SK-N-SH treated with all-trans-retinoic acid at 6 μM for 48 hours (cell line): Measurements from ENCODE around the gene MDH1B.
"Not testable (repeated sequence)": the region's sequence is repeated elsewhere in the genome, so short reads cannot be mapped to it uniquely, and the experiment has no call there.

Experiments
- ATAC-seq: fragments of 200-7000 bp; cut with Tn5 transposase; 3 replicates; pipeline ENCODE4 v1.9.1; 2020; ENCODE audit warnings: mild to moderate bottlenecking, moderate library complexity
- ARNTL ChIP-seq: fragments of 450-650 bp; formaldehyde crosslinking; IDR thresholded peaks from 2 replicates; pipeline ENCODE4 v1.5.0; 2020; ENCODE audit warnings: low read depth, mild to moderate bottlenecking, moderate library complexity, borderline replicate concordance
- BACH2 ChIP-seq: fragments of 250-450 bp; sonication (Bioruptor Pico); IDR thresholded peaks from 2 replicates; pipeline ENCODE4 v1.9.0; 2021; ENCODE audit warnings: mild to moderate bottlenecking, borderline replicate concordance
- CREB5 ChIP-seq: fragments of 250-450 bp; sonication (Bioruptor Pico); IDR thresholded peaks from 2 replicates; pipeline ENCODE4 v1.5.1; 2020; ENCODE audit warnings: low read depth, mild to moderate bottlenecking, moderate library complexity
- CSRNP3 ChIP-seq: fragments of 250-450 bp; sonication (Bioruptor Pico); IDR thresholded peaks from 2 replicates; pipeline ENCODE4 v1.5.1; 2021; ENCODE audit warnings: mild to moderate bottlenecking, moderate library complexity
- ESRRG ChIP-seq: fragments of 250-450 bp; sonication (Bioruptor Pico); IDR thresholded peaks from 2 replicates; pipeline ENCODE4 v1.6.1; 2021; ENCODE audit warnings: mild to moderate bottlenecking
- GLIS3 ChIP-seq: fragments of 250-450 bp; sonication (Bioruptor Pico); IDR thresholded peaks from 2 replicates; pipeline ENCODE4 v1.5.0; 2020; ENCODE audit warnings: mild to moderate bottlenecking, moderate library complexity
- ISL1 ChIP-seq: fragments of 250-450 bp; sonication (Bioruptor Pico); IDR thresholded peaks from 2 replicates; pipeline ENCODE4 v2.1.2; 2022; ENCODE audit warnings: mild to moderate bottlenecking, moderate library complexity
- OSR1 ChIP-seq: fragments of 250-450 bp; sonication (Bioruptor Pico); IDR thresholded peaks from 2 replicates; pipeline ENCODE4 v1.8.0; 2022; ENCODE audit warnings: moderate library complexity, mild to moderate bottlenecking, inconsistent platforms
- PPARA ChIP-seq: fragments of 250-450 bp; sonication (Bioruptor Pico); IDR thresholded peaks from 2 replicates; pipeline ENCODE4 v1.5.0; 2020; ENCODE audit warnings: mild to moderate bottlenecking, borderline replicate concordance
- SNAI2 ChIP-seq: fragments of 250-450 bp; sonication (Bioruptor Pico); IDR thresholded peaks from 2 replicates; pipeline ENCODE4 v1.5.0; 2020; ENCODE audit warnings: mild to moderate bottlenecking, moderate library complexity
- TCF4 ChIP-seq: fragments of 250-450 bp; sonication (Bioruptor Pico); IDR thresholded peaks from 2 replicates; pipeline ENCODE4 v1.8.0; 2021; ENCODE audit warnings: mild to moderate bottlenecking, moderate library complexity, borderline replicate concordance
- ZC3H10 ChIP-seq: fragments of 250-450 bp; sonication (Bioruptor Pico); IDR thresholded peaks from 2 replicates; pipeline ENCODE4 v1.5.1; 2021; ENCODE audit warnings: mild to moderate bottlenecking, moderate library complexity
- ZFP3 ChIP-seq: fragments of 250-450 bp; sonication (Bioruptor Pico); IDR thresholded peaks from 2 replicates; pipeline ENCODE4 v1.5.0; 2020; ENCODE audit warnings: mild to moderate bottlenecking, moderate library complexity
- ZFP30 ChIP-seq: fragments of 450-650 bp; formaldehyde crosslinking; IDR thresholded peaks from 2 replicates; pipeline ENCODE4 v1.5.0; 2022; ENCODE audit warnings: mild to moderate bottlenecking, moderate library complexity
- ZNF565 ChIP-seq: fragments of 450-650 bp; formaldehyde crosslinking; conservative IDR thresholded peaks from 2 replicates; pipeline ENCODE4 v1.5.0; 2020; ENCODE audit warnings: low read depth, mild to moderate bottlenecking, moderate library complexity
- ZNF8 ChIP-seq: fragments of 450-650 bp; formaldehyde crosslinking; IDR thresholded peaks from 2 replicates; pipeline ENCODE4 v1.5.0; 2020; ENCODE audit warnings: mild to moderate bottlenecking, moderate library complexity
- TF ChIP-seq, protein P1 (sequence below): fragments of 250-450 bp; sonication (Bioruptor Pico); IDR thresholded peaks from 2 replicates; pipeline ENCODE4 v1.5.0; 2020; ENCODE audit warnings: mild to moderate bottlenecking, moderate library complexity
- TF ChIP-seq, protein P2 (sequence below): fragments of 250-450 bp; sonication (Bioruptor Pico); IDR thresholded peaks from 2 replicates; pipeline ENCODE4 v1.8.0; 2020; ENCODE audit warnings: mild to moderate bottlenecking, moderate library complexity, borderline replicate concordance

MDH1B gene

GRCh38 chr2:206721256-206721920, 43.7 kb downstream of the MDH1B start (continued):
- TF ChIP-seq CSRNP3 (no peak), ZC3H10 (CRISPR knock-in tag) (no peak)

DNA sequence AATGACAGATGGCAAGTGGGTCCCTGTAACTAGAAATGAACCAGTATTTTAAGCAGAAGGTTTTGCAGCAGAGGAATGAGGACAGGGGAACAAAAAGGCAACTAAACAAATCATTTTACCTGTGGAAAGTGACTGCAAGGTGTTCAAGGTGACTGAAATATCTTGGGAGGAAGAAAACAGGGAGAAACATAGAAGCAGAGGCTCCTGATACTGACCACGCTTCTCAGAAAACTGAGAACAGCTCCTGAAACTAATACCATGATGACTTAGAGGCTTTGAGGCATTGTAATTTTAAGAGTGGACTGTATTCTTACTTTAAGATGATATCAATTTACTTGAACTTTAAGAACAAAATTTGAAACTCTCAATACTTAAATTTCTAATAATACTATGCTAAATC, 46.8 kb downstream of the MDH1B start, which contains the start of gene DYTN:
DYTN (minus strand) TSS at position 101 of the 400 bp plus-strand sequence. CDS start 117 bp downstream, outside the sequence.
- no peak for TF ChIP-seq ARNTL (CRISPR knock-in tag)
- ATAC-seq: no peak

GRCh38 chr2:206716623-206717022, 48.5 kb downstream of the MDH1B start:
- ATAC-seq: peak; percentile 35; the same call in 1 of the 3 replicates
- TF ChIP-seq PPARA (no peak), SNAI2 (CRISPR knock-in tag) (no peak), CSRNP3 (no peak), ZNF8 (CRISPR knock-in tag) (no peak), OSR1 (no peak), TCF4 (CRISPR knock-in tag) (peak; percentile 47; the same call in 1 of the 2 replicates), ESRRG (no peak), ISL1 (CRISPR knock-in tag) (no peak), GLIS3 (CRISPR knock-in tag) (no peak), ZFP3 (CRISPR knock-in tag) (no peak), ZNF565 (CRISPR knock-in tag) (no peak), CREB5 (CRISPR knock-in tag) (no peak), ZFP30 (CRISPR knock-in tag) (no peak)
- TF ChIP-seq, protein P1, sequence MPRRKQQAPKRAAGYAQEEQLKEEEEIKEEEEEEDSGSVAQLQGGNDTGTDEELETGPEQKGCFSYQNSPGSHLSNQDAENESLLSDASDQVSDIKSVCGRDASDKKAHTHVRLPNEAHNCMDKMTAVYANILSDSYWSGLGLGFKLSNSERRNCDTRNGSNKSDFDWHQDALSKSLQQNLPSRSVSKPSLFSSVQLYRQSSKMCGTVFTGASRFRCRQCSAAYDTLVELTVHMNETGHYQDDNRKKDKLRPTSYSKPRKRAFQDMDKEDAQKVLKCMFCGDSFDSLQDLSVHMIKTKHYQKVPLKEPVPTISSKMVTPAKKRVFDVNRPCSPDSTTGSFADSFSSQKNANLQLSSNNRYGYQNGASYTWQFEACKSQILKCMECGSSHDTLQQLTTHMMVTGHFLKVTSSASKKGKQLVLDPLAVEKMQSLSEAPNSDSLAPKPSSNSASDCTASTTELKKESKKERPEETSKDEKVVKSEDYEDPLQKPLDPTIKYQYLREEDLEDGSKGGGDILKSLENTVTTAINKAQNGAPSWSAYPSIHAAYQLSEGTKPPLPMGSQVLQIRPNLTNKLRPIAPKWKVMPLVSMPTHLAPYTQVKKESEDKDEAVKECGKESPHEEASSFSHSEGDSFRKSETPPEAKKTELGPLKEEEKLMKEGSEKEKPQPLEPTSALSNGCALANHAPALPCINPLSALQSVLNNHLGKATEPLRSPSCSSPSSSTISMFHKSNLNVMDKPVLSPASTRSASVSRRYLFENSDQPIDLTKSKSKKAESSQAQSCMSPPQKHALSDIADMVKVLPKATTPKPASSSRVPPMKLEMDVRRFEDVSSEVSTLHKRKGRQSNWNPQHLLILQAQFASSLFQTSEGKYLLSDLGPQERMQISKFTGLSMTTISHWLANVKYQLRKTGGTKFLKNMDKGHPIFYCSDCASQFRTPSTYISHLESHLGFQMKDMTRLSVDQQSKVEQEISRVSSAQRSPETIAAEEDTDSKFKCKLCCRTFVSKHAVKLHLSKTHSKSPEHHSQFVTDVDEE (CRISPR knock-in tag): peak; percentile 74; the same call in 1 of the 2 replicates
- TF ChIP-seq, protein P2, sequence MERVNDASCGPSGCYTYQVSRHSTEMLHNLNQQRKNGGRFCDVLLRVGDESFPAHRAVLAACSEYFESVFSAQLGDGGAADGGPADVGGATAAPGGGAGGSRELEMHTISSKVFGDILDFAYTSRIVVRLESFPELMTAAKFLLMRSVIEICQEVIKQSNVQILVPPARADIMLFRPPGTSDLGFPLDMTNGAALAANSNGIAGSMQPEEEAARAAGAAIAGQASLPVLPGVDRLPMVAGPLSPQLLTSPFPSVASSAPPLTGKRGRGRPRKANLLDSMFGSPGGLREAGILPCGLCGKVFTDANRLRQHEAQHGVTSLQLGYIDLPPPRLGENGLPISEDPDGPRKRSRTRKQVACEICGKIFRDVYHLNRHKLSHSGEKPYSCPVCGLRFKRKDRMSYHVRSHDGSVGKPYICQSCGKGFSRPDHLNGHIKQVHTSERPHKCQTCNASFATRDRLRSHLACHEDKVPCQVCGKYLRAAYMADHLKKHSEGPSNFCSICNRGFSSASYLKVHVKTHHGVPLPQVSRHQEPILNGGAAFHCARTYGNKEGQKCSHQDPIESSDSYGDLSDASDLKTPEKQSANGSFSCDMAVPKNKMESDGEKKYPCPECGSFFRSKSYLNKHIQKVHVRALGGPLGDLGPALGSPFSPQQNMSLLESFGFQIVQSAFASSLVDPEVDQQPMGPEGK (CRISPR knock-in tag): no peak
- TF ChIP-seq, all 23 proteins: peak for 2

DNA sequence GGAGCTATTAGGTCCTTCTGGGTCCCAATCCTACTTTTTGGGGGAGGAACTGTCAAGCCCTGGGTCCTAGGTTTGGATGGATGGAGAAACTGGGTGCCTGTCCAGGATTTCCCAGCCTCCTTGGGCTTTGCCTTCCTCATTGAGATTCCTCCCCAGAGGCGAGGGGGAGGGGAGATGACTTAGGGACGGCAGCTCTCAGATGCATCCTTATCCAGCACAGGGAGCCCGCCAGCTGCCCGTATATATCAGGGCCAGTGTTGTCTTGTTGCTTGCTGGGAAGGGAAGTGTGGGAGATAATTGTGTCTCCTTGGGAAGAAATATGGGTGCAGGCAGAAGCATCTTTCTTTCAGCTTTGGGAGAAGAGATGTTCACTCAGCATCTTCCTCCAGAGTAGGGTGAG, 49.9 kb downstream of the MDH1B start:
- ATAC-seq: not testable (repeated sequence)

GRCh38 chr2:206713746-206714145, 51.4 kb downstream of the MDH1B start:
- no peak for TF ChIP-seq BACH2 (CRISPR knock-in tag)
- TF ChIP-seq OSR1: no peak
- TF ChIP-seq ZC3H10 (CRISPR knock-in tag): no peak
- TF ChIP-seq CREB5 (CRISPR knock-in tag): no peak
- no peak for ATAC-seq
